Ectodermal cell (in vitro differentiated cells): Measurements from ENCODE around the gene ZMPSTE24.
A peak's percentile ranks its signal among the peaks of the same experiment; 100 is the strongest.

ENCODE experiments used
- H3K27ac ChIP-seq: 2 replicates; pipeline ENCODE4 v1.7.0; 2013; ENCODE audit warnings: mild to moderate bottlenecking, low read depth, low read length; ENCODE audit not compliant: insufficient read depth, poor library complexity, severe bottlenecking
- H3K27me3 ChIP-seq: 2 replicates; pipeline ENCODE4 v1.7.0; 2013; ENCODE audit warnings: mild to moderate bottlenecking, low read length; ENCODE audit not compliant: insufficient read depth, control insufficient read depth, poor library complexity, severe bottlenecking
- H3K36me3 ChIP-seq: one replicate; pipeline ENCODE4 v1.7.0; 2013; ENCODE audit warnings: low read length; ENCODE audit not compliant: control insufficient read depth, insufficient read depth
- H3K4me1 ChIP-seq: one replicate; pipeline ENCODE4 v1.7.0; 2013; ENCODE audit warnings: low read length; ENCODE audit not compliant: control insufficient read depth, insufficient read depth
- H3K4me3 ChIP-seq: 2 replicates; pipeline ENCODE4 v1.7.0; 2013; ENCODE audit warnings: low read depth, low read length, control low read depth; ENCODE audit not compliant: insufficient read depth
- H3K9me3 ChIP-seq: 2 replicates; pipeline ENCODE4 v1.7.0; 2013; ENCODE audit warnings: mild to moderate bottlenecking, low read length, moderate library complexity; ENCODE audit not compliant: control insufficient read depth
- WGBS, 2 experiments: methylation state at CpG; one replicate each; pipeline ENCODE4 v1.1.7; 2013; ENCODE audit warnings: missing lambda C conversion rate in 2 of 2; 5-methylcytosine and 5-hydroxymethylcytosine counted together

ZMPSTE24 gene

DNA sequence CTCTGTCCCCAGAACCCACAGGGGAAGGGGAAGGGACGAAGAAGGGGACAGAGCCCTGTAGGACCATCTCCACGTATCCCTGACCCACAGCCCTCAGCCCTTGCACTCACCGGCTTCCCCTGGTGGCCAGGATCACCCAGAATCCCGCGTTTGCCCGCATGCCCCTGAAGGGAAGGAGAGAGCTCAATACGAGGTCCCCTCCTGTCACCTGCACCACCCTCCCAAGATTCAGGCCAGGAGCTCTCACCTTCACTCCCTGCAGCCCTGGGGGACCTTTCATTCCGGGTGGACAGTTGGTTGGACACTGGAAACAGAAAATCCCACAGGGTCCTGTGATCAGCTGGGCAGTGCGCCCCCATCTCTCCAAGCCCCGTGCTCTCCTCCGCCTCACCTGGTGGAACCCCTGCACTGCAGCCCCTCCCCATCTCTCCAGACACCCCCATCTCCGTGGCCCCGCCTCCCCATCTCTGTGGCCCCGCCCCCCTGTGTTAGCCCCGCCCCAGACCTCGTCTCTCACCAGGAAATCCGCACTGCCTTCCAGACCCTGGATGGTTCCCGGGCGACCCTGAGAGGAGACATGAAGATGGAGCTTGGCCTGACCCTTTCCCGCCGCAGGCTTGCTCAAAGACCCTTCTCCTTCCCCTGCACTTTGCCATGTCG lies 53.1 kb downstream of the ZMPSTE24 start:
- H3K4me1 ChIP-seq, result peaks cover 19% of the 10 kb centered on the region
- no peak overlapping the region for H3K4me3 ChIP-seq
- 86 to 87% methylated on average over 22 of the region's 22 CpGs for WGBS, 2 experiments
- H3K36me3 ChIP-seq, result no peaks in the 10 kb centered on the region
- H3K27ac ChIP-seq, result no peak overlapping the region
- H3K27me3 ChIP-seq, result peaks cover 8% of the 10 kb centered on the region
- no peaks in the 10 kb centered on the region for H3K9me3 ChIP-seq

DNA sequence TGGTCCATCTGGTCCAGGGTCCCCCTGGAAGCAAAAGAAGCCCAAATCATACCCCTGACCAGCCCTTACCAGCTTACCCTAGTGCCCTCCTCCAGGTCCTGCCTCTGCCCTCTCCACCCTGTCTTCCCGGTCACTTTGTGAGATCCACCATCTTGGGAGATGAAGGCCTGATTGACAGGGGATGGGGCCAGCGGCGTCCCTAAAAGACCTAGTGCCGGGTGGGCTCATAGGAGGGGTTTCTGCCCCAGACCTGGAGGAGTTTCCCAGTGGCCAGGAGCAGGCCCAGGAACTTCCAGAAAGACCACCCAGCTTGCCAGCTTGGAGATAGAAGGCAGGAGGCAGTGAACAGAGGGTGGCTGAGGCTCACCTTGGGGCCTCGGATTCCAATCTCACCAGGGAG lies 53.7 kb downstream of the ZMPSTE24 start:
- Histone ChIP-seq H3K36me3 (no peaks in the 10 kb centered on the region), H3K27ac (no peak overlapping the region), H3K27me3 (peaks cover 14% of the 10 kb centered on the region), H3K4me1 (peaks cover 19% of the 10 kb centered on the region), H3K4me3 (no peak overlapping the region), H3K9me3 (no peaks in the 10 kb centered on the region)
- WGBS, 2 experiments, result 92 to 97% methylated on average over 5 of the region's 5 CpGs

DNA sequence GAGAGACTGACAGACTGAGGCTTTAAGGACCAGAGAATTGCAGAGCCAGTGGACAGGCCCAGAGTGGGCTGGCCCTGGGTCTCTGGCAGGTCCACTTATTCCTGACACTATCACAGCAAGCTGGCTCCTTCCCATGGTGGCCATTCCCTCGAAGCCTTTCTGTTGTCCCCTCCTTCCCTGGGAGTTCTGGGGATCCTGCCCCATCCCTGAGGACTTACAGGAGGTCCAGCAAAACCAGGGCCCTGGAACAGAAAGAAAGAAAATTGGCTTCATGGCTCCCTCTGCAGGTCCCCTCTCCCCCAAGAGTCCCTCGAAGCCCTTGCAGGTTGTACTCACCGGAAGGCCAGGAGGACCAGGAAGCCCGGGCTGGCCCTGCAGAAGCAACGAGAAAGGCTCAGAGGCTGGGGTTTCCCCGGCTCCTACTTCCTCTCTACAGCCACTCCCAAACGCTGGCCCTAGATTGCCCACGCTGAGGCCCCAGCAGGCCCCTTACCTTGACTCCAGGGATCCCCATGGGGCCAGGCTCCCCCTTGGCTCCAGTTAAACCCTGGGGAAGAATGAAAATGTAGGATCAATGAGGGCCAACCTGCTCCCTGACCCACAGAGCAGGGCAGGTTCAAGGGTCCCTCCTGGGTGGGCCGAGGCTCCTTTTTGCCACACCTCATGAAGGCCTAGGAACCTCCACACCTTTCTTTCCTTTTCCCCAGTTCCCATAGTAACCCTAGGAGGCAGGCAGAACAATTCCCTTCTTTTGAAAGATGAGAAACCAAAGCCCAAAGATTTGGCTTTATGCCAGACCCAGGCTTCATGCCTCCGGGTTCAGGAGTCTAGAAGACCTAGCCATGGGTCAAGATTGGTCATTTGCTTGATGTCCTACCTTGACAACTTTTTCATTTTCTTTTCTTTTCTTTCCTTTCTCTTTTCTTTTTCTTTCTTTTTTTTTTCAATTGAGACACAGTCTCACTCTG lies 54.5 kb downstream of the ZMPSTE24 start:
- Histone ChIP-seq H3K27me3 (peaks cover 22% of the 10 kb centered on the region), H3K9me3 (no peaks in the 10 kb centered on the region), H3K36me3 (no peaks in the 10 kb centered on the region), H3K4me1 (peaks cover 19% of the 10 kb centered on the region), H3K27ac (no peak overlapping the region), H3K4me3 (no peak overlapping the region)
- WGBS, 2 experiments, result 76 to 79% methylated on average over 10 of the region's 10 CpGs

DNA sequence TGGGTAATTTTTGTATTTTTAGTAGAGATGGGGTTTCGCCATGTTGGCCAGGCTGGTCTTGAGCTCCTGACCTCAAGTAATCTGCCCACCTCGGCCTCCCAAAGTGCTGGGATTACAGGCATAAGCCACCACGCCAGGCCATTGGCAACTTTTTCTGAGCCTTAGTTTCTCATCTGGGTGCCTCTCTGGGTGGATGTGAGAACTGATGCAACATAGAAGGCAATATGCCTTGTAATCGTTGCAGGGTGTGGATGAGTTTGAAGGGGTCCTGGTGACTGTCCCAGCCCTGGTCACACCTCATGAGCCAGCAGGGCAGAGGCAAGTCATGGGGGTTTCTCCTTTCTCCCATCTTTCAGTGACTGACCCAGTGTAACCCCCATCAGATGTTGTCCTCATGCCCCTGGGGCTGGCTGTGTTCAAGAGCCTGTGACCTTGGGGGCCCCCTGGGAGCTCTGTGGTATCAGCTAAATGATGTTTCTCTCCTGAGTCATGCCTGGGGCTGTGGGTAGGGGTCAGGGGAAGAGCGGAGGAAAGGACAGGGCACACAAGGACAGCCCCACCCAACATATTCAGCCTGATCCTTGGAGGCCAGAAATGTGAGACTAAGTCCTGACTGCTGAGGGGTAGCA lies 55.4 kb downstream of the ZMPSTE24 start:
- Histone ChIP-seq H3K27ac (no peak overlapping the region), H3K9me3 (no peaks in the 10 kb centered on the region), H3K27me3 (peaks cover 30% of the 10 kb centered on the region), H3K4me1 (peaks cover 19% of the 10 kb centered on the region), H3K36me3 (no peaks in the 10 kb centered on the region), H3K4me3 (no peak overlapping the region)
- WGBS, 2 experiments, result 92 to 93% methylated on average over 5 of the region's 5 CpGs

DNA sequence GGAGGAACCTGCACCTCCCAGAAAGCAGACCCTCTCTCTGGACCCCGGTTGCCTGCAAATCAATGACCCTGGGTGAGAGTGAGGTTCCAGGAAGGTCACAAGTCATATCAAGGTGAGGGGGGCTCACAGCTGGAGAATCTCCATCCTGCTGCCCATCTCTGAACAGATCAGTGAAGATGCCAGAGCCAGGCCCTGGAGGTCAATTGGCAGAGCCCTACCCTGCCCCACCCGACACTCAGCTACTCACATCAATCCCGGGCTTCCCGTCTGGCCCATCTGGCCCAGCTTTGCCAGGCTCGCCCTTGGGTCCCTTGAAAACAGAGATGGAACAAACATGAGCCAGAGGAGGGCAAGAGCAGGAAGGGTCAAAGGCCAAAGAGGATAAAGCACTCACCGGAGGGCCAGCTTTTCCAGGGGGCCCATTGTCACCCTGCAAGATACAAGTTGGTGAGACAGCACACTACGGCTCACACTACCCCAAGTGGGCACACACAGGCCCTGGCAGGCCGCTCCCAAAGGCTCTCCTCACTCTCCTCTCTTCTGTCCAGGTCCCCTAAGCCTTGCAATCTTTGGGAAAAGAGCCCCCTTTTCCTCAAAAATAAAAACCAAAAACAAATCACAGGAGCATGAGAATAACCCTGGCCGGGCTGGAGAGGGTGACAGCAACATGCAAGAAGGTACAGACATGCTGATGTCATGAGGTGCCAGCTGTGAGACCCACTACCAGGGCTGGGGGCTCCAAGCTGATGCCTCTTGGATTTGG lies 56.1 kb downstream of the ZMPSTE24 start:
- Histone ChIP-seq H3K36me3 (no peaks in the 10 kb centered on the region), H3K4me3 (no peak overlapping the region), H3K27ac (peak overlapping the region; percentile 90), H3K4me1 (peaks cover 19% of the 10 kb centered on the region), H3K27me3 (peaks cover 35% of the 10 kb centered on the region), H3K9me3 (no peaks in the 10 kb centered on the region)
- 81 to 85% methylated on average over 9 of the region's 9 CpGs for WGBS, 2 experiments

DNA sequence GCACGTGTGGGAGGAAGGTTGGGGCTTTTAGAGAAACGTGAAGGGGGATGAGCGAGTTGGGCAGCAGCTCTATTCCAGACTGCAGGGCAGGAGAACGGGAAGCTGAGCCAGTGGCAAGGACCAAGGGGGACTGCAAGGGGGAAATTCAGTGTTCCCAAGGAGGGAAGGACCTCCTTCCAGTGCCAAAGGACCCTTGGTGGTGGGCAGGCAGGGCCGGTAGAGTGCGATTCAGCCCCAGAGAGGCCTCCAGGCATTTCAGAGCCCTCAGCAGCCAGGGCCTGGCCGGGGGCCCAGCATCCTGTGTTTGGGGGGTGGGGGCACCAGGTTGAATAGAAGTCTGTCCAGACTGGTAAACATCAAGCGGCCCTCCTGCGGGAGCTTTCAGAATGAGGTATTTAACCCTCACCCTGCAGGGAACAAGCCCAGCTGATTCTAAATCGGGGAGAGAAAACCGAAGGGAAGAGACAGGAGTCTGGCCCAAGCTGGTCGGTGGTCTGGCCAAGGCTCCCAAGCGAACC lies 56.7 kb downstream of the ZMPSTE24 start:
- Histone ChIP-seq H3K36me3 (no peaks in the 10 kb centered on the region), H3K27me3 (peaks cover 39% of the 10 kb centered on the region), H3K27ac (peak overlapping the region; percentile 90), H3K4me1 (peaks cover 19% of the 10 kb centered on the region), H3K9me3 (no peaks in the 10 kb centered on the region), H3K4me3 (peak overlapping the region; percentile 45)
- WGBS, 2 experiments, result 10 to 11% methylated on average over 13 of the region's 13 CpGs

DNA sequence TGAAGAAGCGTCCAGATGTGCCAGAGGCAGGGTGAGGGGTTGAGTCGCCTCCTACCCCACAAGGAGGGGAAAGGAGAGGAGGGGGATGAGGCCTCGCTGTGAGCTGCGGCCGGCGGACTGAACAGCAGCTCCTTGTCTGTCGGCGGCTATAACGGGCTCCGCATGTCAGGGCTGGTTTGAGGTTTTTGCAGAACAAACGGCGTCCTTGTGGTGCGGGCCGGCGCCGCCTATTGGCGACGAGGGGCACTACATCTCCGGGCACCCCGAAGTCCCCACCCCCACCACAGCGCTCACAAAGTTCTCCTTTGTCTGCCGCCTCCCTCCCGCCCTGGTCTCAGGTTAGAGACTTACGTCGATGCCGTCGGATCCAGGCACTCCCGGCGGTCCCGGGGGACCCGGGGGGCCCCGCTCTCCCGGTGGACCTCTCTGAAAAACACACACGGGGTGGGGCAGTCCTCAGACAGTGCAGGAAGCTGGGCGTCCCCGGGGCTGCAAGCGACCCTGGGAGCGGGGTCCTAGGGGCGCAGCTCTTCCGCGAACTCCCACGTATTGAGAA lies 57.3 kb downstream of the ZMPSTE24 start:
- Histone ChIP-seq H3K27ac (peak overlapping the region; percentile 90), H3K36me3 (no peaks in the 10 kb centered on the region), H3K4me3 (peak overlapping the region; percentile 45), H3K27me3 (peaks cover 39% of the 10 kb centered on the region), H3K9me3 (no peaks in the 10 kb centered on the region), H3K4me1 (peaks cover 19% of the 10 kb centered on the region)
- 2% methylated on average over 41 to 42 of the region's 42 CpGs for WGBS, 2 experiments

DNA sequence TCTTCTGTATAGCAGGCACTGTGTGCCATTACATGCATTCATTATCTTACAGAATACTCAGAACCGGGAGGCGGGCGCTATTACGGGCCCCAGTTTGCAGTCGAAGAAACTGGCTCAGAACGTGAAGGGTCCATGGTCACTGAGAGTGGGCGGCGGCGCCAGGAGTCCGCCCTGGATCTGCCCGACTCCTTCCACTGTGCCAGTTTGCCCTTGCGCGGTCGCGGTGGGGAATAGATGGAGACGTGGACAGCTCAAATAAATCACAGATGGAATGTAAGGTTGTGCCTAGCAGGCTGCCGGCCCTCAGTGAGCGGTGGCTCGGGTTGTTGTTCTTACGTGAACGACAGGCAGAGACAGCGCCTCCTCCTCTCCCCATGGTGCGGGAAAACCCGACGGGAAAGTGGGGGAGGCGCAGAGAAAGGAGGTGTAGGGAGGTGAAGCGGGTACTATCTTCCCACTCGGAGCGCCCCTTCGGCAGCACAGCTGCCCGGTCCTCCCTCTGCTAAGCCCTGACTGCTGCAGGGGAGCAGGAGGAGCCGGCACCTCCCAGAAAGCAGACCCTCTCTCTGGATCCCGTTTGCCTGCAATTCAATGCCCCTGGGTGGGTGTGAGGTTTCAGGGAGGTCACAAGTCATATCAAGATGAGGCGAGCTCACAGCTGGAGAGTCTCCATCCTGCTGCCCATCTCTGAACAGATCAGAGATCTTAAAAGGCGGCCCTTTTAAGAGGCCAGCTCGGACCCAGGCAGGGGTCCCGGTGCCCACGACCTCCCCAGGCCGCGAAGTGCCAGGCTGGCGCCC lies 58.0 kb downstream of the ZMPSTE24 start:
- Histone ChIP-seq H3K27me3 (peaks cover 39% of the 10 kb centered on the region), H3K27ac (no peak overlapping the region), H3K4me1 (peaks cover 19% of the 10 kb centered on the region), H3K9me3 (no peaks in the 10 kb centered on the region), H3K4me3 (peak overlapping the region; percentile 45), H3K36me3 (no peaks in the 10 kb centered on the region)
- WGBS, 2 experiments, result 3% methylated on average over 41 of the region's 41 CpGs
